Measurements from ENCODE around the gene CCDC192. TPM values are rescaled to one million over a fixed set of nuclear protein-coding genes. Genes with fewer than 3 reads are reported as not detected.

CCDC192 gene
- total and polyA plus RNA-seq, 2 experiments from 2014 or later = 0.92 TPM; not detected in 1

DNA sequence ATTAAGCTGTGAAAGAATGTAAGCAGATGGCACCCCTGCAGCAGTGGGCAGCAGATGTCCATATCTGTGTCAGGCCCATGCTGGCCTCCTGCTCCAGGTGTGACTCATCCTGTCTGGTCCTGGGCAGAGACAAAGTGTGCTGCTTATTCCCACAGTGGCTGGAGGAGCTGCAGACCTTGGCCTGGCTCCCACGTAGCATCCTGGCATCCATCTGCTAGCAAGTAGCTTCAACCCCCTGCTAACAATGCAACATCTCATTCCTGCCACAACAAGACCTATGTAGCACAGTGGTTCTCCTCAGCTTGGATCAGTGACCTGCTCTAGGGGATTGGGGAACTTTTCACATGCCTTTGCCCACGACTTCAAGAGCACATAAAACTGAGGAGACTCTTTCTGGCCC lies 254.0 kb downstream of the CCDC192 start:
- Histone ChIP-seq H3K9me3 (ENCODE audit: low read depth) (no peaks in the 10 kb centered on the region), H3K4me1 (ENCODE audit: low read depth) (peaks cover 9% of the 10 kb centered on the region), H3K4me3 (no peak overlapping the region), H3K27me3 (no peaks in the 10 kb centered on the region), H3K36me3 (no peaks in the 10 kb centered on the region), H3K27ac (no peak overlapping the region)
- TF ChIP-seq, protein P1, sequence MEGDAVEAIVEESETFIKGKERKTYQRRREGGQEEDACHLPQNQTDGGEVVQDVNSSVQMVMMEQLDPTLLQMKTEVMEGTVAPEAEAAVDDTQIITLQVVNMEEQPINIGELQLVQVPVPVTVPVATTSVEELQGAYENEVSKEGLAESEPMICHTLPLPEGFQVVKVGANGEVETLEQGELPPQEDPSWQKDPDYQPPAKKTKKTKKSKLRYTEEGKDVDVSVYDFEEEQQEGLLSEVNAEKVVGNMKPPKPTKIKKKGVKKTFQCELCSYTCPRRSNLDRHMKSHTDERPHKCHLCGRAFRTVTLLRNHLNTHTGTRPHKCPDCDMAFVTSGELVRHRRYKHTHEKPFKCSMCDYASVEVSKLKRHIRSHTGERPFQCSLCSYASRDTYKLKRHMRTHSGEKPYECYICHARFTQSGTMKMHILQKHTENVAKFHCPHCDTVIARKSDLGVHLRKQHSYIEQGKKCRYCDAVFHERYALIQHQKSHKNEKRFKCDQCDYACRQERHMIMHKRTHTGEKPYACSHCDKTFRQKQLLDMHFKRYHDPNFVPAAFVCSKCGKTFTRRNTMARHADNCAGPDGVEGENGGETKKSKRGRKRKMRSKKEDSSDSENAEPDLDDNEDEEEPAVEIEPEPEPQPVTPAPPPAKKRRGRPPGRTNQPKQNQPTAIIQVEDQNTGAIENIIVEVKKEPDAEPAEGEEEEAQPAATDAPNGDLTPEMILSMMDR (IDR thresholded peaks at IDR 0.05; ENCODE audit: low read depth, low read length) = no peak
- peak in 1 of 2 donors; percentile 59 for DNase-seq (ENCODE audit: low read depth in 1 of 2, low spot score in 1 of 2)

DNA sequence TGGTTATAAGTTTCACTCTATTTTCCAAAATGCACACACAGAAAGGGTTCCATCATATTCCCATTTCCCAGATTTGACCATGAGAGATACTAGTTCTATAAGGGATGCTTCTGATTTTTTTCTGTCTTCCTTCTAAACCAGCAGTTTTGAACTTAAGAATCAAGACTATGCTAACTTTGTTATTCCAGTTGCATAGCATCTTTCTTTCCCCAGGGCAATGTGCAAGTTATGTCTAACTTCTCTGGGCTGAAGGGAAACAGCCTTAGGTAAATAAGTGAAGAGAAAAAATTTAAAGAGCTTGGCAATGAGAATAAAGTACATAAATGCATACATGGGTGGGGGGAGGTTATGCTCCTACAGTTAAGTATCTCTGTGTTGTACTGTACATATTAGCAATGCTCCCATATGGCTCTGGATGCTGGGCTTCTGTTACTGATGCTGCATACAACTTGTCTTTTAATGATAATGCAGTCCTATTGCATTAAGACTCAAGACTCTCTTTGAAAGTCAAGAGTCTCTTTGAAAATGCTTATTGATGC lies 254.6 kb downstream of the CCDC192 start:
- Histone ChIP-seq H3K9me3 (ENCODE audit: low read depth) (no peaks in the 10 kb centered on the region), H3K4me1 (ENCODE audit: low read depth) (peaks cover 9% of the 10 kb centered on the region), H3K36me3 (no peaks in the 10 kb centered on the region), H3K27me3 (no peaks in the 10 kb centered on the region), H3K4me3 (no peak overlapping the region), H3K27ac (no peak overlapping the region)
- TF ChIP-seq, protein P1 (IDR thresholded peaks at IDR 0.05; ENCODE audit: low read depth, low read length) = no peak
- no peak for DNase-seq (ENCODE audit: low read depth in 1 of 2, low spot score in 1 of 2)

DNA sequence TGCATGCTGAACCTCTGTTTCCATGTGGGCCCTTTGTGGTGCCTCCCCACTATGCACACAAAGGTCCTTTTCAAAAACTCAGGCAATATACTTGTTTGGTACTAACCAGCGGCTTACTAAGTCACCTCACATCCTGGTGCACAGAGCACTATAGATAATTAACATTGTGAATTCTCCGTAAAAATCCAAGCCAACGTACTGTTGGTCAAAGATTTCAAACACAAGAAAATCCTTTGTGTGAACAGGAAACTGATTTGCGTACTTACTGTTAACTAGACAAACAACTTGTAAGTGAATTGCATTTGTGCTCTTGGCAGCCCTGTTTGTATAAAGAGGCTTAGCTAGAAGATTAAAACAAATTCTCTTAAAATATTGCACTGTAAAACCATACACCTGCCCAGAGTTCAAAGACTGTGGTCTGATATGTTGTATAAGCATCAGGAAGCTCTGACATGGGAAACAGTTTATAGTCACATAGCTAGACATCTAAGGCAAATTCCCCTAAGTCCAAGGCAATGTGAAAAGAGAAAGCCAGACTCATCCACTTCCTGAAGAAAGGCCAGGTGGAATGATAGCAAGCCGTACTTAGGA lies 255.3 kb downstream of the CCDC192 start:
- H3K27me3 ChIP-seq = no peaks in the 10 kb centered on the region
- H3K36me3 ChIP-seq = no peaks in the 10 kb centered on the region
- TF ChIP-seq, protein P1 (IDR thresholded peaks at IDR 0.05; ENCODE audit: low read depth, low read length) = no peak
- H3K4me1 ChIP-seq (ENCODE audit: low read depth) = peaks cover 9% of the 10 kb centered on the region
- H3K27ac ChIP-seq = no peak overlapping the region
- H3K9me3 ChIP-seq (ENCODE audit: low read depth) = no peaks in the 10 kb centered on the region
- H3K4me3 ChIP-seq = no peak overlapping the region
- DNase-seq (ENCODE audit: low read depth in 1 of 2, low spot score in 1 of 2) = no peak

DNA sequence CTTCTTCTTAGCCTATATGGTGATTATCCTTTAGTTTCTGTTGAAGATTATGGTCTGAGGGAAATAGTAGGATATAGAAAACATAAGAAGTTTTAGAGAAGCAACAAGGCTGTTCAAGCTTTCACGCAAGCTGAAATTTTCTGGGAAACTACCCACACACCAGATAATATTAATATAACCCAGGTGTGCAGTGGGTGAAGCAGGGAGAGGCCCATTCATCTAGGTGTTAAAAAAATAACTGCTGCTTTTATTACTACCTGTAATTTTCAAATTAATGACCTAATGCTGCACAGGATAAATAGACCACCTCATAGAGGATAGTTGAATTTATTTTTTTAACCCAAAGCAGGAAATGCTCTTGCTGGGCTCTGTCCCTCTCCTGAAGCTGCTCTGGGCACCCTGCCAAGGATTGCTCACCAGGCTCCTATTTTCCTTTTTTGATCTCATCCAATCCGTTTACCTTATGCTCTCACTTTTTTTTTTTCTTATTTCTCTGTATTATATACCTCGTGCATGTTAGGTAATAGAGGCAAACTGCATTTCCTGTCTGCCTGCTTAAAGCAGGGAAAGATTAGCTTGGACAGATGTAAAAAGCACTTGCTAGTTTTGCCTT lies 256.1 kb downstream of the CCDC192 start:
- DNase-seq (ENCODE audit: low read depth in 1 of 2, low spot score in 1 of 2) = peak; percentile 63 to 78
- TF ChIP-seq, protein P1 (IDR thresholded peaks at IDR 0.05; ENCODE audit: low read depth, low read length) = no peak
- Histone ChIP-seq H3K4me3 (no peak overlapping the region), H3K4me1 (ENCODE audit: low read depth) (peaks cover 9% of the 10 kb centered on the region), H3K27me3 (no peaks in the 10 kb centered on the region), H3K9me3 (ENCODE audit: low read depth) (no peaks in the 10 kb centered on the region), H3K27ac (no peak overlapping the region), H3K36me3 (no peaks in the 10 kb centered on the region)

DNA sequence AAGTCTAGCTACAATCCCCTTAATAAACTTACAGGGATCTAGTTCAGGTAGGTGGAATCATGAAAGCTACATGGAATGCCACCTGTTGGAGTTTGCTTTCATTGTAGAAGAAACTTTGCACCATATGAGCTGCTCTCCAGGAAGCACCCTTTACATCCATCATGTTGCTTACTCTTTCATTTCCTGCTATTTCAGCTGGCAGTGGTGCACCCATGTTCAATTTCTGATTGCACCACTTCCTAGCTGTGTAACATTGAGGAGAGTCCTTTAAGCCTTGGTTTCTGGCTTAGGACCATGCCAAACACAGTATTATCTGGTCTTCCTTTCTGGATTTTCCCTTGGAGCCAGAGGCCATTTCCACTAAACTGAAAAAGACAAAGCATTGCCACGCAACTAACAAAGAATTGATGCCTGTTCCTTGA lies 257.1 kb downstream of the CCDC192 start:
- TF ChIP-seq, protein P1 (IDR thresholded peaks at IDR 0.05; ENCODE audit: low read depth, low read length) = no peak
- Histone ChIP-seq H3K36me3 (no peaks in the 10 kb centered on the region), H3K27me3 (no peaks in the 10 kb centered on the region), H3K27ac (no peak overlapping the region), H3K9me3 (ENCODE audit: low read depth) (no peaks in the 10 kb centered on the region), H3K4me3 (no peak overlapping the region), H3K4me1 (ENCODE audit: low read depth) (peaks cover 9% of the 10 kb centered on the region)
- DNase-seq (ENCODE audit: low read depth in 1 of 2, low spot score in 1 of 2) = peak in 1 of 2 donors; percentile 49
